Limb (tissue), 2 donors: ENCODE measurements around the gene ZFYVE21.

Experiments used
- DNase-seq, 2 donors: peaks; one replicate each; pipeline ENCODE4 v3.0.0-alpha.2; 2016; ENCODE audit errors: extremely low spot score in 2 of 2

ZFYVE21 gene

DNA sequence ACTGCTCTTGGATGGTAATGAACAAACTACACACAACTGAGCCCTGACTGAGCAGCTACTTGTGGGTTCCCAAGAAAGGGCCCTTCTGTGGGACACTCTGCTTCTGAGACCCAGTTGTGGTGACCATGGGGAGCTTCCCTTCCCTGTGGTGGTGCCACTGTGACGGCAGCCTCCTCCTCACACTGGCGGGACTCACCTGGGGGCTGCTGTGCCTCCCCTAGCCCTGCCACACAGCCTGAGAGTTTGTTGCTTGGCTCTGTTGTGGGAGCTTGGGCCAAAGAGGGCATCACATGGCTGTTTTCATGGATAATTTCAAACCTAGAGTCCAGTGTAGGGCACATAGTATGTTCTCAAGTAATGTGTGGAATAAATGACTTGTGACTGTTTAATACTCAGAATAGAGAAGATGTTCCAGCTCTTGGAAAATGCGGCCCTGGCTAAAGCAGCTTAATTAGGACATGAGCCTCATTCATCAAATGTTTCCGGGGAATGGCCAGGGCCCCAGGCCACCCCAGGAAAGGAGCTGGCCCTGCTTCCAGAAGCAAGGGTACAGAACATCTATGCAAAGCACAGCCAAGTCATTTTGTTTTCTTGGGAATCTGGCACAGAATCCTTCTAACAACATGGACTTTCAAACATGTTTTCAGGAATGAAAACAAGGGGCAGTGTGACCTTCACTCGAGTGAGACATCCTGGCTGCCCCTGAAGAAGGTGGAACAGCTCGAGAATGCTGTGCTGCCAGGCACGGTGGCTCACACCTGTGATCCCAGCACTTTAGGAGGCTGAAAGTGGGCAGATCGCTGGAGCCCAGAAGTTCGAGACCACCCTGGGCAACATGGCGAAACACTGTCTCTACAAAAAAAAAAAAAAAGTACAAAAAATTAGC is 21.2 kb downstream of the ZFYVE21 start:
- DNase-seq: peak in 1 of 2 donors; percentile 4

DNA sequence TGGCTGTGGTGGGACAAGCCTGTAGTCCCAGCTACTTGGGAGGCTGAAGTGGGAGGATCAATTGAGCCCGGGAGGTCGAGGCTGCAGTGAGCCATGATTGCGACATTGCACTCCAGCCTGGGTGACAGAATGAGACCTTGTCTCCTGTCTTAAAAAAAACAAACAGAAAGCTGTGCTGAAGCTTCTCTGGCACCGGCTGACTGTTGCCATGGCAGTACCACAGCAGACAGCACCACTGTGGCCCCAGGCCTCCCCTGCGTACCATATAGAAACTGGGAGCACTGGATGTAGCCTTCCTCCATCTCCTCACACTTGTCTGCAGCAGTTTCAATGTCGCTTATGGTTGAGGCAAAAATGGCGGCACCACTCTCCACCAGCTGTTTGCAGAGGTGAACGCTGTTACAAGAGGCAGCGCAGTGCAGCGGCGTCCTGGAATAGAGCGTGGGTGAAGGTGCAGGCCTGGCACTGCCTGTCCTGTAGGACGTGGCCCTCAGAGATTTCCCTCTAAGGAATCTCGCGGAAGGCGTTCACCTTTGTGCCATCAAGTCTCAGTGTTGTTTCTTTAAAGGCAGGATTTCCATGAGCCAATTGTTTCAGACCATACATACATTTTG is 21.9 kb downstream of the ZFYVE21 start:
- DNase-seq: peak in 1 of 2 donors; percentile 10

DNA sequence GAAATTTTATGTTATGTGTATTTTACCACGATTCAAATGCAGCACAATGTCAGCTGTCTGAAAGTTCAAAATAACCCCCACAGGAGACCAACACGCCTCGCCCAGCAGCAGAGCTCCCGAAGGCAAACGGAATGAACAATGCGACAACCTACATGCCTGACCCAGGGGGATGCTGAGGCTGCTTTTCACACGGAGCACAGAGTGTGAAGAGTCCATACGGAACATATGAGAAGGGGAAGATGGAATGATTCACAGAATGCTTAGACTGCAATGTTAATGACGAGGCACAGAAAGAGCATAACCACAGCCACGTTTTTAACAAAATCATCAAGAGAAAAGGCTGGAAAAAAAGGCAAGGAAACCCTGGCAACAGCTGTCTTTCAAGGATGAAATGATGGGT is 22.6 kb downstream of the ZFYVE21 start:
- peak in 1 of 2 donors; percentile 16 for DNase-seq

DNA sequence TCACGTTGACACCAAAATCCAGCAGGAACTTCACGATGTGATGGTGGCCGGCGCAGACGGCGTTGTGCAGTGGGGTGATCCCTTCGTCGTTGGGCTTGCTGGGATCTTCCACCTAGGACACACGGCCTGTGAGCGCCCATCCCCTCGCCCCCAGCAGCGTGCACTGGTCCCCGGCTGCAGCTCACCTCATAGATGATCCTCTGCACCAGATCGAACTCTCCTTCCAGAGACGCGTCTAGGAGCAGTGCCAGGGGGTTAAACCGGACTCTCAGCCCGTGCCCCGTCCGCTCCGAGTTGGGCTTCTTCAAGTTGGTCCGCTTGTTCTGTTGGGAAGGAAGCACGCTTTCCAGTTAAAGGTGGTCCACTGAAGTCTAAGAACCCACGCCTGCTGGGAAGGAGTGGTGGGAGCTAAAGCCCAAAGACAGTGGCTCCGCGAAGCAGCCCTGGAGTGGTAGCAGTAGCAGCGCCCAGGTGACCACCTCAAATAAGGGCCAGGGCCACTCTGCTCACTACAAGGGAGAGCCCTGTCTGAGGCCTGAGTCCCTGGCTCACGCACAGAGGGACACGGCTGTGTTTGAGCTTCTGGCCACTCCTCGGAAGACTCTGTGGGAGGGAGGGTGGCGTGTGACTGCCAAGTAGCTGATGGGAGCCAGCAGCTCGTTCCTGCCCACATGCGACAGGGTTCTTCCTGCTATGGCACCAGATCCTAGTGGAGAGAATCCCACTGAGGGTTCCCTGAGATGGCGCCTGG is 23.3 kb downstream of the ZFYVE21 start:
- peak in 1 of 2 donors; percentile 10 for DNase-seq

DNA sequence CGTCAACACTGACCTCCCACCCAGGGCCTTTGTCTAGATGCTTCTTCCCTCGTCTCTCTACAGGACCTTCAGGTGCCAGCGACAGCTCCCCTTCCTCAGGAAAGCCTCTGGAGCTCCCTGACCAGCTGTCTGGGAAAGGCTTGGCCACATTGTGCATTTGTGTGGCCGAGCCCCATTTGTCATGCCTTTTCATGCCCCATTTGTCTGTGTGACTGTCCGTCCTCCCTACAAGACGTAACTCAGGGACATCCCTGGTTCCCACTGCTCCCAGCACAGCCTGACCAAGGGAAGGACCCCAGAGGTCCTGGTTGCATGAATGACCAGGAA is 23.8 kb downstream of the ZFYVE21 start:
- no peak for DNase-seq

DNA sequence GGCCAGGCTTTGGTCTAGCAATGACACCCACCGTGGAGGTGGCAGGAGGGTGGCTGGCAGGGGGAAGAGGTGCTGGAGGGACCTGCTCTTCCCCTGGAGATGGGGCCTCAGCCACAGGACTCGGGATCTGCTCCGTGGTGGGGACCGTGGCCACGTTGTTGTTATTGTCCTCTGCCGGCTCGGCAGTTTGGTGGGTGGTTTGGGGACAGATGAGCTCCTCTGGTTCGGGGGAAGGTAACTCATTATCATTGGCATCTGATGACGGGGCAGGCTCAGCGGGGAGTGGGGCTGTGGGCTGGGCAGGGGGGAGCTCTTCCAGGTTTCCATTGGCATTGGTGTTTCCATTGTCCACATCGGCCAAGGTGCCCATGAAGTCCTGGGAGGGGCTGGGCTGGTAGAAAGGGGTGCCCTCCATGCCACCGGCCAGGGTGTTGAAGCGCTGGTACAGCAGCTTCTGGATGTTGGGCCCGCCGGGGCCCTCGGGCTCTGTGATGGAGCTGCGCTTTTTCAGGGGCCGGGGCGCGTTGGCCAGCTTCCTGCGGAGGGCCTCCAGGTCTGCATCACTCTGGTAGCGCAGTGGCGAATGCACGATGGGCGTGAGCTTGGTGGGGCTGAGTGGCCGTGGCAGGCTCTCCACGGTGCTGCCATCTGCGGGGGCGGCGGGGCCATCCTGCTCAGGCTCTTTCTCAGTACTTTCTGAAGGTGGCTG is 24.3 kb downstream of the ZFYVE21 start:
- no peak for DNase-seq

DNA sequence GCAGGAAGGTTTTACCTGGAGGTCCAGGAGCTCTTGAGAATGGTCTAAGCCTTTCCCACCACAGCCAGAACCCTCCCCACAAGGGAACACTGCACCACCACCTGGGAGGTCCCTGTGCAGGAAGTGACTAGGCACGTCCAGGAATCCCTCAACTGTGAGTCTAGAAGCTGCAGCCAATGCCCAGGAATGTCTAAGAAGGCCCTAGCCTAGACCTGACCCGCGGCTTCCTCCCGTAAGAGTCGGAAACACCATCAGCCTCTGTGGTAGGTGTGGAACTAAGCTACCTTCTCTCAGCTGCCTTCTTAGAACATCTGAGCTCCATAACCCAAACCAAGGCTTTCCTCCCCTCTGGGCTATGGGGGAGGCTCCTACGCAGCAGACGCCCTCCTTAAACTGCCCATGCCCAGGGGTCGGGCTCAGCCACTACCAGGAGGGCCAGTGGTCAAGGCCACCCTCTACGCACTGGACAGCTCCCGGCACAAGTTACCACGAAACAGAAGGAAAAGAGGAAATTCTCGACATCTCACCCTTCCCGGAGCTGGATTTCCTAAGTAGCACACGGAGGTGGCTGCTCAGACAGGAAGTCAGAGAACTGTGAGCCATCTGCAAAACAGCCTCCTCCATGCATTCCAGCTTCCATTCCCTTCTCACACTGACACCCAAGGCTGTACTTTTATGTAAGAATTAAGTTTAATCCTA is 25.5 kb downstream of the ZFYVE21 start:
- DNase-seq: no peak

DNA sequence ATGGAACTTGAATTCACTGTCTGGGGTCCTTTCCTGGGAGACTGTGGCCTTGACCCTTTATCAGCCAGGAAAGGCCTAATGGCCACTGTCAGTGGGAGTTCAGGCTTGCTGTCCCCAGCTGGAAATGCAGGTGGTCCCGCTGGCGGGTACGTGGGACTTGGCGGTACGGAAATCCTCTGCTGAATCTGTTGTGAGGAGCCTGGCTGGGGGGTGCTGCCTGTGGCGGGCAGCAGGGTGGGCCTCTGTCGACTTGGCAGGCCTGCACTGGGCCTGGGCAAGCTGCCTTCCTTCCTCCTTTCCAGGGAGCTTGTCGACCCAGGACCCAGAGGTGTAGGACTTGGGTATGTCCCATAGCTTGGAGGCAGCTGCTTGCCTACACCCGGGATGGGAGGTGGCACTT is 26.3 kb downstream of the ZFYVE21 start:
- no peak for DNase-seq

DNA sequence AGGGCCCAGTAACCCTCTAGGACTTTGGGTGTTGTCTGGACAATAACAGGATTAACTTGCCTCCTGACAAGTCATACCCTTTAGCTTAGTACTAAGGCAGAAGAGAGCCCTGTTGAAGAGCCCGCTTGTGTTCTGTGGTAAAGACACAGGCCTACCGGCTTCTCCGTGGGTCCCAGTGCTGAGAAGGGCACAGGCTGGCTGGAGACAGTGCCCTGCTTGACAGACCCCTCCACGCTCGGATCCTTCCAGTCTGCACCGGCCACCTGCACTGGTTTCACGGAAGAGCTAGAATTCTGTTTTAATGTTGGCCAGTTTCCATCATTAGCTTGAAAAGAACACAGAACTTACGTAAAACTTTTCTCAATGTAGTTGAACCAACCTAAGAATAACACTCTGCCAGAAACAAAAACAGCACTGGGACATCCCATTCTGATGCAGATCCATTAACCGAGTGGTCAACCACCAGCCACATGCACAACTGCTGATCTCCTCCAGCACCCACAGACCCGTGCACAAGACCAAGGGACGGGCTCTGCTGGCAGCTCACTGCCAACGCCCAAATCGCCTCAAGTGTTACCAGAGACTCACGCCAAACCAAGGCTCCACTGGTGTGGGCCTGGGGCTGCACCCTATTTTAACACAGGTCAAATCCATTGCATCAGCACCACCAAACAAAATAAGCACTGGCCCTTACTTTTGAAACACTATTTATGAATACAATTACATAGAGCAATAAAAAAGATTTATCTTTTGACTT is 27.1 kb downstream of the ZFYVE21 start:
- no peak for DNase-seq

DNA sequence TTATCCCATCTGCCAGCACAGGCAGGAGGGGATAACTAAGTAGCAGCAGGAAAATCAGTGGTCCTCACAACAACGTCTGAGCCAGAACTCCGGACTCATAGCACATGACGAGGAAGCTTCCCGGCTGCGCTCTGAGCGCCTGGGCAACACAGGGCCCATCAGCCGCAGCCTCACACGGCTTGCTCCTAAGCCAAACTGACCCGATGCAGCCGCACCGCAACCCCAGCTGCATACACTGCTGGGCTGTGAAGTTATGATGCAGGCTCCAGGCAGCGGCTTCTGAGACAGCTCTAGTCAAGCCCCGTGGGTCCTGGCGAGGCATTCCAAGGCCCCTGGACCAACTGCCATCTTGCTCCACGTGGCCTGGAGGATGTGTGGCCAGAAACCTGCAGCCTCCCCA is 28.1 kb downstream of the ZFYVE21 start:
- no peak for DNase-seq

DNA sequence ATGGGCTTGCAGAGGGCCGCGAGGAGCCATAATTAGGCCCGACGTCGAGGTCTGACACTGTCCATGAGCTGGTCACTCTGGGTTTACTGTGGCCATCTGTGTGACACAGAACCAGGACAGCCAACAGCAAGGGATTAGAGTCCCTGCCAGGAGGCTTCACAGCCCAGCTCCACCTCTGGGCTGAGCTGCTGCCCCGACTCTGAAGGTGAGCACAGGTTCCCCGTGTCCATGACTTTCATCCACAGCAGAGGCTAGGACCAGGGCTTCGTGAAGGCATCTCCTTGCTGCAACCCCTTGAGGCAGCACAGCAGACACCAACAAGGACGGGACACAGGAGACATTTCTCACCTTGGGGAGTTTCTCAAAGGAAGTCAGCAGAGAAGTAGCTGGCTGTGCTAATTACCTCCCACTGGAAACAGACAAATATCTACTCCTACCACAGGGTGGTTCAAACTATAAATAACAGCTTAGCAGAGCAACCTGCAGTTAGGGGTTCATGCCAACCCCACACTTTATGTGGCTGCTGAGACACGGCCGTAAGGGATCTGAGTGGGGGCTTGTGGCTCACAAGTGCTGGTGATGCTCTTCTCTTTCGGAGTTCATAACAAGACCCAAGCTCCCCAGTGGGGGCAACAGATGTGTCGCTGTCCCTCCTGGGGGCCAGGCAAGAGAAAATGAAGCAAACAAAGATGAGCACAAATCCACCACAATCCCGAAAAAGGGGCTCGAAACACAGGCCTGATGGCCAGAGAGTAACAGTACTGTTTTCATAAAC is 29.2 kb downstream of the ZFYVE21 start:
- no peak for DNase-seq

DNA sequence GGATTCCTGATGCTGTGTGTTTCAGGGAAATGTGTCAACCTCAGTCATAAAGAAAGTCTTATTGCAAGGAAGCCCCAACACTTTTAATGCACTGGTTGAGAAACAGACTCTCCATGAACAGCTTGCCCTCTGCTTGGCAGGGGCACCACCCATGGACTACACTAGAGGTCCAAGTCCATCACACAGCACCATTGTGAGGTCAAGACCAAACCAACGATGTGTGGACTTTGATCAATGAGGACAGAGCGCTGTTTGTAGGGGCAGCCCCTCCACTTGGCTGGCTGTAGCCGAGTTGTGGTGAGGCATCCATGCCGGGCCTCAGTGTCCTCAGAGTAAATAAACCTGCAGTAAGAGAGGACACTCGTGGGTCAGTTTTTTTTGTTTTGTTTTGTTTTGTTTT is 29.8 kb downstream of the ZFYVE21 start:
- DNase-seq: no peak

DNA sequence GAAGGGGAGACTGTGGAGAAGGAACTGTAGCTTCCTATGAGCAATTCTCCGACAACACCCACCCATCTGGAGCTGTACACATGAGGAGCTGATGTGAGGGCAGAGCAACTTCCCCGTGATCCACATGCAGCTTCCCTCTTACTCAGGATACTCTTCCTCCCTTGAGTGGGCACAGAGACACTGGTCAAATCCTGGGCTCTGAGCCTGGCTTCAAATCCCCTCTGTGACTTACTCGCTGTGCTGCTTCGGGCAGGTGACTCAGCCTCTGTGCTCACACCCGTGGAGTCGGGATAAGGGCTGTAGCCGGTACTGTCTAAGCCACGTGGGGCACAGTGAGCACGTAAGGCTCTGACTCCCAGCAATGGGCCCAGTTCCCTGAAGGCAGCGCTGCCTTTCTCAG is 31.1 kb downstream of the ZFYVE21 start:
- DNase-seq: no peak

DNA sequence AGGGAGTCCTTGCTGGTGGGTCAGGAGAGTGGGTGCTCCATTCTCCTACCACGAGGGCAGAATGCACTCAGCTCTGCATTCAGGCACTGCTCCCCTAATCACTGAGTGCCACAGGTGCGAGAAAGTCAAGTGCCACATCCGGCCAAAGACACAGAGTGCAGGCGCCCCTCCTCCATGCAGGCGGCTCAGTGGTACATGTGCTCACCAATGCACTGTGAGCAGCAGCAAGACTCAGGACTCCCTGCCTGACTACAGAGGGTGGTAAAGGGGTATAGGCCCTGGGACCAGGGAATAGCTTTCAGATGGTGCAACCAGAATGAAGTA is 32.9 kb downstream of the ZFYVE21 start:
- no peak for DNase-seq

DNA sequence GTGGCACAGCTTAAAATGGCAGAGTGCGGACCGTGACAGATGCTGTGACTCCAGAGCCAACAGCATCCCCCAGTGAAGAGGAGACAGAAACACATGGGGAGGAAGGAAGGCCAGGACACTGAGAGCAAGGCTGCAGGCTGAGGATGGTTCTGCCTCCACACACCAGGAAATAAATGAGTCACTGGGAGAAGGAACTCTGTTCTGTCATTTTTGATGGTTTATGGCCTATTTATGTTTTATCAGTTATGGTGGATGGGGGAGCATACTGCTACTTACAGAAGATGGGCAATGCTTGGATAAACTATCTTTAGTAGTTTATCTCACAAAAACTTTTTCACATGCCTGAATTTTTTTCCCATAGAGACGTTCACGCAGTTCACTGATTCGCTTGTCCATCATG is 33.8 kb downstream of the ZFYVE21 start:
- DNase-seq: no peak

DNA sequence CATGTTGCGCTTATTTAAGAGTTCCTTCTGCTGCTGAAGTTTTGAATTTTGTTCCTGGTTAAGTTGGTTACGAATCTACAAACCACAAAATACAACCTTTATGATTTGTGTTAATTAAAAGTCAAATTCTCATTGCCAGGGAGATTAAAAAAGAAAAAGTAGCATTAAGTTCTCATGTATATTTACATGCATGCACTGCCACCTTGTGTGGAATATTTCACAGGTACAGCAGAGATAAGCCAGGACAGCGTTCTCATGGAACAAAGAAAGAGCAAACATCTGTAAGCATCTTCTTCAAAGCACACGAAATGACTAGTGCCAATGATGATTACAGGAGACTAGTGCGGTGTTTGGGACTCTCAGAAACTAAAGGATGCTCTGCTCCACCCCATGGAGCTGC is 34.2 kb downstream of the ZFYVE21 start:
- no peak for DNase-seq

DNA sequence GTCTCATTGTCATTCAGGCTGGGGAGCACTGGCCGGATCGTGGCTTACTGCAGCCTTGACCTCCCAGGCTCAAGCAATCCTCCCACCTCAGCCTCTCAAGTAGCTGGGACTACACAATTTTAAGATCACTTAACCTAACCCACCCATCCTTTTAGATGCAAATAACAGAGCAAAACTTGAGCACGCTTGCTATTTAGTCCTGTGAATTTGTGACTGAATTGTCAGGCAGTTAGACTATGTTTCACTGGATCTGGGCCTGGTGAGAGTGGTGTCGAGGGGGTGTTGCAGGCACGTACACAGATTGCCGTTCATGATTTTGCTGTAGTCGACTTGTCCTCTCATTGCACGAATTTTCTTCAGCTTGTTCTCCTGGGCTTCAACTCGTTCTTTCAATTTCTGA is 38.2 kb downstream of the ZFYVE21 start:
- no peak for DNase-seq

DNA sequence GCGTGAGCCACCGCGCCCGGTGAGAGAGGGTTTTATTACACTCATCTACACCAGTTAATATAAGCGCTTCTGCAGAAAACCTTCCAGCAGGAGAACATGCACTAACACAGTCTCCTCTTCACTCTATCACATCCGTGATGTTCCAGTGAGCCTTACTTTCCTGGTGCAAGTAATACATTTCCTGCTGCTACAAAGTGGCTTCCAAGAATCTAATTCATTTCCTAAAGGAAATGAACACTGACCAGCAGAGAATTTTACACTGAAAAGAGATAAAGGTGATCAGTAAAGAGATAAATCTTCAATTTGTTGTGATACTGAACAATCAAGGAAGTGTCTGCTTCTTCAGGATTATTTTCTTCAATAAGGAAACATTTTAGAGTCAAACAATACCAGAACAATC is 39.5 kb downstream of the ZFYVE21 start:
- DNase-seq: no peak

DNA sequence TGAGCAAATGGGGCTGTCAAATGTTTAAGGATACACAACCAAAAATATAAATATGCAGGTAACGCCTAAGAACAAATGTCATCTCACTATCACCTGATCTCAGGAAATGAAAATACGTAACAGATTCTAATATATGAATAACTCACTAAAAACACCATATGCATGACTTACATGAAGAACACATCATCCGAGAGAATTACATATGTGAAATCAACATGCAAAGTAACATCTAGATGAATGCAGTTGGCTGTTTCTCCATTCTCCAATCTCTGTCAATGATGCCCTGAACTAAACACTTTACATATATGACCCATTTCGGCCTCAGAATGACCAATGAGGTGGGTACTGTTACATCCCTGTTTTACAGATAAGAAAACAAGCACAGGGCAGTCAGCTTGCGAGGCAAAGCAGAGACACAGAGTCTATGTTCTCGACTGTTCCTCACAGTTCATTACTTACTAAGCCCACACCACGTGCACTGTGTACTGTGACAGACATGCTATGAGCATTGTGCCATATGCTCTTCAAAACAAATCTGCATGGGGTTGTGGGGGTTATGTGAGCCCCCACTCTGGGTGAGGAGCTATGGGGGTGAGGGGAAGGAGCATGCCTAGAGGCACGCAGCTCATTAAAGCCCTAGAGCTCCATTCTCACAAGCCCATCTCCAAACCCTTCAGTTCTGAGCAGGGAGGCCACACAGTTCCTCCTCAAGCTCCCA is 42.6 kb downstream of the ZFYVE21 start:
- no peak for DNase-seq
